Prostate gland (tissue), 2 donors: ENCODE results near the gene SNTN. TPM values are rescaled to one million over a fixed set of nuclear protein-coding genes. Genes with fewer than 3 reads are reported as not detected.

Experiments
- DNase-seq: peaks from one replicate; pipeline ENCODE4 v3.0.0-alpha.2; 2019; ENCODE audit warnings: low spot score
- H3K27ac ChIP-seq, 2 donors: fragments of 200-600 bp; sonication (generic); 2 replicates each; pipeline ENCODE4 v1.5.1; 2017 to 2019
- H3K27me3 ChIP-seq: fragments of 200-600 bp; sonication (generic); replicated peaks from 2 replicates; pipeline ENCODE4 v1.5.1; 2019; ENCODE audit not compliant: insufficient read depth
- H3K36me3 ChIP-seq, 2 donors: fragments of 200-600 bp; sonication (generic); 1 replicate in 1 of 2; 2 replicates in 1 of 2; pipeline versions ENCODE4 v1.5.1 to v1.8.1; 2017 to 2019
- H3K4me1 ChIP-seq: fragments of 200-600 bp; sonication (generic); replicated peaks from 2 replicates; pipeline ENCODE4 v1.5.1; 2019
- H3K4me3 ChIP-seq, 2 donors: fragments of 200-600 bp; sonication (generic); 2 replicates each; pipeline ENCODE4 v1.5.1; 2017 to 2019
- H3K9me3 ChIP-seq: fragments of 200-600 bp; sonication (generic); 2 replicates; pipeline ENCODE4 v1.5.1; 2017
- POLR2A ChIP-seq: fragments of 450-650 bp; IDR thresholded peaks from one replicate; pipeline ENCODE4 v1.6.1; 2016; ENCODE audit warnings: antibody characterized with exemption, mild to moderate bottlenecking
- POLR2AphosphoS5 ChIP-seq: sonication (generic); formaldehyde crosslinking; IDR thresholded peaks from one replicate; pipeline ENCODE4 v1.6.1; 2017; ENCODE audit warnings: antibody characterized with exemption
- WGBS: methylation state at CpG from one replicate; pipeline ENCODE4 v1.1.5; 2018; 5-methylcytosine and 5-hydroxymethylcytosine counted together
- intact Hi-C: fragments of 100-400 bp; cut with DNase I; formaldehyde crosslinking; loops from one replicate; pipeline ENCODE4 v1.14.2; 2022
- total RNA-seq, 2 donors: library from RNA; depleted of rRNA; stranded (reverse); fragments of >200 nt; gene quantifications; one replicate each; pipeline ENCODE4 v1.1.0, GENCODE V29; 2016
- TF ChIP-seq, protein P1 (sequence below), 4 experiments: fragments of 200-600 bp in 2 of 4; fragments of 450-650 bp in 2 of 4; sonication (generic) in 2 of 4; IDR thresholded peaks; 1 replicate in 3 of 4; 2 replicates in 1 of 4; pipeline ENCODE4 v1.5.1; 2016 to 2019; ENCODE audit warnings: antibody characterized with exemption in 4 of 4, mild to moderate bottlenecking in 2 of 4, moderate library complexity in 2 of 4

SNTN gene
- total RNA-seq, 2 donors from 2014 or later, result not detected

DNA sequence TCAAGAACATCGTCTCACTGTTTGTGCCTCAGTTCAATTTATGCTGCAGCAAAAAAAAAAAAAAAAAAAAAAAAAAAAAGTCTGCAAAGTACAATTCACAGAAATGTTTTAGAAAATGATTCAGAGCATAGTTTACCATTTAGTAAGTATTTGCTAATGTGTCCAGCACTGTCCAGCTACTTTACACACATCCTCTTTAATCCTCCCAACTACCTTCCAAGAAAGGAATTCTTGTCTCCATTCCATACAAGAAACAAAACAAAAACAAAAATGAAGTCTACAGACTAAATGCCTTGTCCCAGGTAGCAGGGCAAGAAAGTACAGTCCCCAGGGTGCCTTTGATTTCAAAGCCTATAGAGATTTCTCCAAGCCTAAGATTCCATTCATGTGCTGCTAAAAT lies 38.9 kb upstream of the SNTN start:
- no peak overlapping the region for H3K4me3 ChIP-seq
- H3K27me3 ChIP-seq, result no peaks in the 10 kb centered on the region
- H3K36me3 ChIP-seq, result no peaks in the 10 kb centered on the region
- TF ChIP-seq POLR2A (no peak), POLR2AphosphoS5 (no peak)
- TF ChIP-seq, protein P1, sequence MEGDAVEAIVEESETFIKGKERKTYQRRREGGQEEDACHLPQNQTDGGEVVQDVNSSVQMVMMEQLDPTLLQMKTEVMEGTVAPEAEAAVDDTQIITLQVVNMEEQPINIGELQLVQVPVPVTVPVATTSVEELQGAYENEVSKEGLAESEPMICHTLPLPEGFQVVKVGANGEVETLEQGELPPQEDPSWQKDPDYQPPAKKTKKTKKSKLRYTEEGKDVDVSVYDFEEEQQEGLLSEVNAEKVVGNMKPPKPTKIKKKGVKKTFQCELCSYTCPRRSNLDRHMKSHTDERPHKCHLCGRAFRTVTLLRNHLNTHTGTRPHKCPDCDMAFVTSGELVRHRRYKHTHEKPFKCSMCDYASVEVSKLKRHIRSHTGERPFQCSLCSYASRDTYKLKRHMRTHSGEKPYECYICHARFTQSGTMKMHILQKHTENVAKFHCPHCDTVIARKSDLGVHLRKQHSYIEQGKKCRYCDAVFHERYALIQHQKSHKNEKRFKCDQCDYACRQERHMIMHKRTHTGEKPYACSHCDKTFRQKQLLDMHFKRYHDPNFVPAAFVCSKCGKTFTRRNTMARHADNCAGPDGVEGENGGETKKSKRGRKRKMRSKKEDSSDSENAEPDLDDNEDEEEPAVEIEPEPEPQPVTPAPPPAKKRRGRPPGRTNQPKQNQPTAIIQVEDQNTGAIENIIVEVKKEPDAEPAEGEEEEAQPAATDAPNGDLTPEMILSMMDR (IDR thresholded peaks at IDR 0.05), result no peak
- 100% methylated on average over 1 of the region's 1 CpG for WGBS
- H3K4me1 ChIP-seq, result no peaks in the 10 kb centered on the region
- H3K27ac ChIP-seq, result no peak overlapping the region
- no peak for DNase-seq
- intact Hi-C loops, result no loop called here
- H3K9me3 ChIP-seq, result no peaks in the 10 kb centered on the region

DNA sequence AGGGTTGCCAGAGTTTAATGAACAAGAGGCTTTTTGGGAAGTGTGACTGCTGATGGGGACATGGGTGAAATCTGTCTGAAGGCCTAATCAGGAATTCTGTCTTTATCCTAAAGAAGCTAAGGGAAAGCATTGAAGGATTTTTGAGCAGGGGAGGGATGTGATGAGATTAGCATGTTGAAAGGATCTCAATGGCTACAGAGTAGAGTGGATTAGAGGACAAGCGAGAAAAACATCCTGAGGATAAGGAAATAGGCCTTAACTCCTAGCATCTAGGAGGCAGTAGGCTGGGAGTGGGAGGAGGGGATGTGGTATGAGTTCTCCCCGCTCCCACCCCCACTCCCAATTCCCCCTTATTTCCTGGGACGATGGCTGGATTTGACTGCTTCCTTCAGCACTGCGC lies 35.1 kb upstream of the SNTN start:
- H3K27ac ChIP-seq, result no peak overlapping the region
- TF ChIP-seq, protein P1 (IDR thresholded peaks at IDR 0.05), result no peak
- TF ChIP-seq POLR2A (no peak), POLR2AphosphoS5 (no peak)
- no peaks in the 10 kb centered on the region for H3K27me3 ChIP-seq
- no peaks in the 10 kb centered on the region for H3K4me1 ChIP-seq
- no peaks in the 10 kb centered on the region for H3K9me3 ChIP-seq
- 59% methylated on average over 4 of the region's 4 CpGs for WGBS
- no peak for DNase-seq
- H3K36me3 ChIP-seq, result no peaks in the 10 kb centered on the region
- no peak overlapping the region for H3K4me3 ChIP-seq
- intact Hi-C loops, result no loop called here

DNA sequence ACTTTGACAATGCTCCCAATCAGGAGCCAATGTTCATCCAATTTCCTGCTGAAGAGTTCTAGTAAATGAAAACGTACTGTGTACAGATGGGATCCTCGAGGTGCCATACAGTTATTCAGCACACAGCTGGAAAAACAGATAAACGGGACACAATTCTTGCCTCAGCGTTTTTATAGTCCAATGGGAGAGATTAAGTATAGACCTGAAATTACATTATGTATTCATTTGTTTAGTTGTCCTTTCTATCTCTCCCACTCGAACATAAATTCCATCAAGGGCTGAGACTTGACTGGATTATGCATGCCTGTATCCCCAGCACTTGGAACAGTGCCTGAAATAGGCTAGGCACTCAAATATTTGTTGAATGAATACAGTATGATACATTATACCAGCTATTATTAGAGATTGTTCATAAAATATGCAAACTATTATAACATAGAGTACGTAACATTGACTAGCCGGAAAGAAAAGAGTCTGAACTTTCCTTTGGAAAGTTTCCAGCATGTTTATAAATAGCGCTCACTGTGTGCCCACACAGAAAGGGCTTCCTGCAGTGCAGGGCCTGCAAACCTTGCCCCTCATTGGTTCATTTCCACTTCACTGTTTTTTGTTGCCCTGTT lies 27.4 kb upstream of the SNTN start:
- H3K27me3 ChIP-seq, result no peaks in the 10 kb centered on the region
- DNase-seq, result no peak
- WGBS, result 17% methylated on average over 8 of the region's 8 CpGs
- no peak overlapping the region for H3K27ac ChIP-seq
- no peaks in the 10 kb centered on the region for H3K36me3 ChIP-seq
- intact Hi-C loops, result no loop called here
- H3K9me3 ChIP-seq, result no peaks in the 10 kb centered on the region
- no peak overlapping the region for H3K4me3 ChIP-seq
- TF ChIP-seq POLR2AphosphoS5, result no peak
- TF ChIP-seq, protein P1 (IDR thresholded peaks at IDR 0.05), result no peak
- TF ChIP-seq POLR2A, result no peak
- H3K4me1 ChIP-seq, result no peaks in the 10 kb centered on the region

DNA sequence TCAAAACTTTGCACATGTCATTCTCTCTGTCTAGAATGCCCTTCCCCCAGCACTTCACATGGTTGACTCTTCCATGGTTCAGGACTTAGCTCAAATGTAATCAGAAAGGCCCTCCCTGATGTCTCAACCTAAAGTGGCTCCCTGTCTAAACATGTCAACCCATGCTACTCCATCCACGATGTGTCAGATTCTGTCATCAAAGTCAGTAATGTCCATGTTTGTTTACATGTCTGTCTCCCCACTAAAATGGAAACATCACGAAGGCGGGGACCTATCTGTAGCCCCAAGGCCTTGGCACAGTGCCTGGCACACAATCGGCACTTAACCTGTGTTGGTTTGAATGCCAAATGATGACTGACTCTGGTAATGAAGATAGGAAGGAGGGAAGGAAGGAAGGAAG lies 20.8 kb upstream of the SNTN start:
- no peaks in the 10 kb centered on the region for H3K4me1 ChIP-seq
- no peak for DNase-seq
- intact Hi-C loops, result no loop called here
- no peaks in the 10 kb centered on the region for H3K27me3 ChIP-seq
- TF ChIP-seq, protein P1 (IDR thresholded peaks at IDR 0.05), result no peak
- TF ChIP-seq POLR2AphosphoS5 (no peak), POLR2A (no peak)
- no peak overlapping the region for H3K4me3 ChIP-seq
- whole genome bisulfite sequencing, result 54% methylated on average over 4 of the region's 4 CpGs
- no peaks in the 10 kb centered on the region for H3K9me3 ChIP-seq
- no peaks in the 10 kb centered on the region for H3K36me3 ChIP-seq
- H3K27ac ChIP-seq, result no peak overlapping the region

DNA sequence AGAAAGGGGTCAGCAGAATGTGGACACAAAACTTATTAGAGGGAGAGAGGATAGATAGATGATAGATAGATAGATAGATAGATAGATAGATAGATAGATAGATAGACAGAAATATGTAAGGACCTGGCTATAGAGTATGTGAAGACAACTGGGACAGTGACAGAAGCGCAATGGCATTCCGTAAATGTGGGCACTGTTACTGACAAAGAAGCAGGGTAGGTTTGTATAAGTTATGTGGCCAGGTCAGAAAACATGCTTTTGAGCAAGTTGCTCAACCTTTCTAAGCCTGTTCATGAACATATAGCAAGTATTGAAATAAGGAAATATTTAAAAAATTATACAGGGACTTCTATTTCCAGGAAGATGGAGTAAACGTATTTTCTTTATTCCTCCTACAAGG lies 17.3 kb upstream of the SNTN start:
- no peak overlapping the region for H3K4me3 ChIP-seq
- H3K27me3 ChIP-seq, result no peaks in the 10 kb centered on the region
- H3K36me3 ChIP-seq, result no peaks in the 10 kb centered on the region
- no peaks in the 10 kb centered on the region for H3K4me1 ChIP-seq
- no peak overlapping the region for H3K27ac ChIP-seq
- no peak for DNase-seq
- TF ChIP-seq, protein P1 (IDR thresholded peaks at IDR 0.05), result no peak
- TF ChIP-seq POLR2A, result no peak
- no peak for TF ChIP-seq POLR2AphosphoS5
- intact Hi-C loops, result no loop called here
- WGBS, result 91% methylated on average over 3 of the region's 3 CpGs
- H3K9me3 ChIP-seq, result no peaks in the 10 kb centered on the region
